Measurements from ENCODE around the gene AGXT.

- TF ChIP-seq CTCF (conservative IDR thresholded peaks at IDR 0.05; ENCODE audit: low read depth, low read length) (no peak), EZH2 (IDR thresholded peaks at IDR 0.05; ENCODE audit: borderline replicate concordance, low read depth, low read length, poor library complexity, severe bottlenecking) (no peak)
Observed at GRCh38 chr2:240865391-240865790, 3.2 kb upstream of the AGXT start.
